HUES48 (cell line): ENCODE data around the gene RBM39.
"Not testable (repeated sequence)": the region's sequence is repeated elsewhere in the genome, so short reads cannot be mapped to it uniquely, and the experiment has no call there.

ENCODE experiments used
- H3K27ac ChIP-seq: one replicate; pipeline ENCODE4 v1.7.0; 2013; ENCODE audit warnings: low read depth, low read length, inconsistent platforms
- H3K27me3 ChIP-seq: 2 replicates; pipeline ENCODE4 v1.6.1; 2013; ENCODE audit warnings: mild to moderate bottlenecking, low read length; ENCODE audit not compliant: control insufficient read depth, insufficient read depth
- H3K36me3 ChIP-seq: 2 replicates; pipeline ENCODE4 v1.6.1; 2013; ENCODE audit warnings: low read length; ENCODE audit not compliant: control insufficient read depth, insufficient read depth
- H3K4me1 ChIP-seq: 2 replicates; pipeline ENCODE4 v1.6.1; 2013; ENCODE audit warnings: mild to moderate bottlenecking, low read length; ENCODE audit not compliant: control insufficient read depth, insufficient read depth
- H3K4me3 ChIP-seq: 2 replicates; pipeline ENCODE4 v1.5.1; 2013; ENCODE audit warnings: mild to moderate bottlenecking, low read depth, low read length
- H3K9ac ChIP-seq: 2 replicates; pipeline ENCODE4 v1.6.1; 2013; ENCODE audit warnings: mild to moderate bottlenecking, low read depth, low read length, moderate library complexity
- H3K9me3 ChIP-seq: 2 replicates; pipeline ENCODE4 v1.6.1; 2013; ENCODE audit warnings: low read length; ENCODE audit not compliant: control insufficient read depth, insufficient read depth

Gene RBM39

GRCh38 chr20:35750611-35751010 is 8.6 kb upstream of the RBM39 start:
- Histone ChIP-seq H3K27me3 (no peaks in the 10 kb centered on the region), H3K4me3 (no peak overlapping the region), H3K4me1 (no peaks in the 10 kb centered on the region), H3K27ac (no peak overlapping the region), H3K36me3 (no peaks in the 10 kb centered on the region), H3K9ac (no peak overlapping the region), H3K9me3 (no peaks in the 10 kb centered on the region)

DNA sequence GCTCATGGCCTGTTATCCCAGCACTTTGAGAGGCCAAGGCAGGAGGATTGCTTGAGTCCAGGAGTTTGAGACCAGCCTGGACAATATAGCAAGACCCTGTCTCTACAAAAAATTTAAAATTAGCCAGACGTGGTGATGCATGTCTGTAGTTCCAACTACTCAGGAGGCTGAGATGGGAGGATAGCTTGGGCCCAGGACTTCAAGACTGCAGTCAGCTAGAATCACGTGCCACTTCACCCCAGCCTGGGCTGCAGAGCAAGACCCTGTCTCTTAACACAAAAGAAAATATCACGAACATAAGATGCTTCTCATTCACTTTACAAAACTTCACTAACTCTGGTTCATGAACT is 2.4 kb upstream of the RBM39 start:
- Histone ChIP-seq H3K4me1 (peaks cover 18% of the 10 kb centered on the region), H3K36me3 (peaks cover 14% of the 10 kb centered on the region)
- not testable (repeated sequence) for H3K9ac ChIP-seq, H3K4me3 ChIP-seq, H3K9me3 ChIP-seq, H3K27me3 ChIP-seq, H3K27ac ChIP-seq

- Histone ChIP-seq H3K27me3 (no peaks in the 10 kb centered on the region), H3K36me3 (peaks cover 19% of the 10 kb centered on the region), H3K27ac (peak overlapping the region; percentile 86), H3K9ac (peak overlapping the region; percentile 93; the same call in 1 of the 2 replicates), H3K9me3 (no peaks in the 10 kb centered on the region), H3K4me3 (0 out of 2 replicates have a peak overlapping the region, but pooled peaks have one; percentile 70), H3K4me1 (peaks cover 21% of the 10 kb centered on the region)
Measured at GRCh38 chr20:35743693-35744491, 1.8 kb upstream of the RBM39 start.

GRCh38 chr20:35742741-35743523 is 872 bp upstream of the RBM39 start:
- peaks cover 29% of the 10 kb centered on the region for H3K36me3 ChIP-seq
- H3K9me3 ChIP-seq: no peaks in the 10 kb centered on the region
- peak overlapping the region; percentile 86 for H3K27ac ChIP-seq
- H3K4me3 ChIP-seq: peak overlapping the region; percentile 70
- H3K4me1 ChIP-seq: peaks cover 24% of the 10 kb centered on the region
- H3K27me3 ChIP-seq: no peaks in the 10 kb centered on the region
- peak overlapping the region; percentile 93 for H3K9ac ChIP-seq

DNA sequence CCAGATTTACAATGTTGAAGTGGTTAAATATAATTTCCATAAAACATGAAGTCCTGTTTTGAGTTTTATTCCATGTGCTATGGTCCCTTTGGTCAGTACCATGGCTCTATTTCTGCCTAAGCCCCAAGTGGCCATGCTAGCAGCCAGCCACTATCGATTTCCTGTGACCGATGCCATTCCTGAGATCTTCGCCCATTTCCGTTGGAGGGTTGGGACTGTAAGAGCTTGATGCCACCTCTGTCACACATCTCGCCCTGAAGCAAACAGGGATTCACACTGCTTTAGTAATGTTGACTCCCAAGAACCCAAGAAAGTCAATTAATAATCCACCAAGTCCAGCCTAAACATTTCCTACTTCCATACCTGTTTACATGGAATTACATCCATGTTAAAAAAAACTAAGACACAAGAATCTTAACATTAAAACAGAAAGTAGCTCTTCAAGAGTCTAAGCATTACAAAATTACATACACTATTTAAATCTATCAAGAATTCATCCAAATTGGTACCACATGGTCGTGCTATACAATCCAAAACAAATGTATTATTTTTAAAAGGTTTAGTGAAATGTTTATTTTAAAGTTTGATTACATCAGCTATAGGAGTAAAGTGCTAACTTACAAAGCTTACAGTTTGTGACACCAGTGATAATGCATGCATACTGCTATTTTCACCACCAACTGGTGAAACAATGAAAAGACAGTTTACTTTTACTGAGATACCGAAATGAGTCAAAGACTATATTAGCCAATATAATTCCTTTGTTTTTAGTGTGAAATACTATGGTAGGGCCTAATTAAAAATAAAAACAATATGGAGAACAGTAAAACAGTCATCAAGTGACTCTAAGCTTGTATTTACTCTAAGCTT is 2.5 kb downstream of the RBM39 start:
- H3K36me3 ChIP-seq: peaks cover 61% of the 10 kb centered on the region

DNA sequence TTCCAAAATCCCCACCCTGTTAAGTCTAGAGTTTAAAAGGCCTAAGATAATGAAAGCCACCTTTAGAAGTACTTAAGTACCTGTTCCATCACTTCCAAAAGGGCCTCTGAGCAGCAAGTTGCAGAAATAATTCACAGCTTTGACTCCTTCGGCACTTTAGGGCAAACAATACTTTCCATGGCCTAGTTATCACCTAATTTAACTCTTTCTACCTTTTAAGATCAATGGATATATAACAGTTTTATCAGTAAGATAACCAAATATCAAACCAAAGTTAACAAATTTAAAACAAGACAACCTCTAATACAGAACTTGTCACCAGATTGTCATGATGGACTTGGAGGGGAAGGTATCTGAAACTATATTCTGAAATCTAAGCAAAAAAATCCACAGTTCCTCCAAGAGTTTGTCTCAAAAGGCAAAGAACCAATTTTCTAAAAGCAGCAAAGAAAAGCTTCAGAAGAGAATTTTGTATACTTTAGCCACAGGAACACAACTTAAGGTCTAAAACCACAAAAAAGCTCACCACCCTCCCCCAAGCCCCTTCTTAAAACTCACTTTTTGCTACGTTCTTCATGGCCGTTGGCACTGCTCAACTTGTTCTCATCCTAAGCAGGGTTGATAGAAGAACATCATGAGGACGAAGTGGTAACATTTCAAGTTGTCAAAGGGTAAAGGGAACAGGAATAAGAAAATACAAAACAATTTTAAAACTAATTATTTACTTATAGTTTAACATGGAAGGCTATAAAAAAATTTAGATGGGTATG is 3.5 kb downstream of the RBM39 start:
- Histone ChIP-seq H3K9me3 (no peaks in the 10 kb centered on the region), H3K4me3 (no peak overlapping the region), H3K4me1 (peaks cover 27% of the 10 kb centered on the region), H3K27me3 (no peaks in the 10 kb centered on the region), H3K27ac (no peak overlapping the region), H3K36me3 (peaks cover 71% of the 10 kb centered on the region), H3K9ac (no peak overlapping the region)

More for the DNA sequence above, 2.5 kb downstream of the RBM39 start:
- Histone ChIP-seq H3K27me3 (no peaks in the 10 kb centered on the region), H3K4me3 (peak overlapping the region; percentile 94), H3K9ac (peak overlapping the region; percentile 14; the same call in 1 of the 2 replicates), H3K27ac (no peak overlapping the region), H3K9me3 (no peaks in the 10 kb centered on the region), H3K4me1 (peaks cover 28% of the 10 kb centered on the region)

GRCh38 chr20:35737865-35738333 is 4.2 kb downstream of the RBM39 start:
- Histone ChIP-seq H3K27ac (no peak overlapping the region), H3K9ac (no peak overlapping the region), H3K36me3 (peaks cover 78% of the 10 kb centered on the region), H3K27me3 (no peaks in the 10 kb centered on the region), H3K9me3 (no peaks in the 10 kb centered on the region), H3K4me1 (peaks cover 22% of the 10 kb centered on the region), H3K4me3 (no peak overlapping the region)

GRCh38 chr20:35735826-35736470 is 6.1 kb downstream of the RBM39 start:
- no peaks in the 10 kb centered on the region for H3K9me3 ChIP-seq
- H3K9ac ChIP-seq: no peak overlapping the region
- H3K27ac ChIP-seq: no peak overlapping the region
- H3K36me3 ChIP-seq: peaks cover 97% of the 10 kb centered on the region
- no peak overlapping the region for H3K4me3 ChIP-seq
- peaks cover 22% of the 10 kb centered on the region for H3K4me1 ChIP-seq
- no peaks in the 10 kb centered on the region for H3K27me3 ChIP-seq

DNA sequence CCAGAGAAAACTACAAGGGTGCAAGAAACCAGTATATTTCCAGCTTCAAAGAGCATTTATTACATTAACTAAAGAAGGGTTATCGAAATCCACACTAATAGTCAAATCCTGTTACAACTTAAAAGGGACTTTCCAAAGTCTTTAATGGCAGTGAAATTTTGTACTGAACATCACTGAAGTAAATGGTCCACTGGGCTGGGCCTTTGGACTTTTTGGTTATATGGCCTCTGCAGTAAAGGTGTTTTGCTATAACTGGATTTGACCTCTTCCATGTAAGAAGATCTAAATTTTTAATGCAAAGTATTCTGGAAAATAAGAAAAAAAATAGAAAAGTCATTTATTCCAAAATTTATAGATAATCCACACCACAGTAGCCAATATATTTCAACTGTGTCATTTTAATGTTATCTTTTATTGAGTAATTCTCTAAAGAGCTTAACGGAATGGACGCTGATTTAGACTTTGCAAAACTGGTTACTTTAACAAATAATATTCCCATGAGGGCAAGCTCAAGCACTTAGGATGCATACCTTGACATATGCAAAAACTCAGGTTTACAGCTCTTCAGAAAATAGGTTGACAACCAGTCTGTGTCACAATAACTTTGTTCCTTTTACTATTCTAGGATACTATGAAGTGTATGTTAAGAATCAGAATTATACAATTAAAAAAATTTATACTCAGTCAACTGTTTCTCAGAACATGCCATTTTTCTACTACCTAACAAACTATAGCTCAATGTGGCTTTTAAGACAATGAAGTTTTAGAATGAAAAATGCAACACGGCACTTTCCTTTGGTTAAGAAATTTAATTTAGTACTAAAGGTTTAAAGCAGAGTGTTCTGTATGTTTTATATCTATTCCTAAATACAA is 7.0 kb downstream of the RBM39 start:
- Histone ChIP-seq H3K4me1 (peaks cover 15% of the 10 kb centered on the region), H3K36me3 (peaks cover 98% of the 10 kb centered on the region), H3K27ac (no peak overlapping the region), H3K27me3 (no peaks in the 10 kb centered on the region), H3K9me3 (no peaks in the 10 kb centered on the region), H3K4me3 (no peak overlapping the region), H3K9ac (no peak overlapping the region)
